Measurements from ENCODE around the gene NDE1. TPM values are rescaled to one million over a fixed set of nuclear protein-coding genes. Genes with fewer than 3 reads are reported as not detected.

NDE1 gene
- total and polyA plus RNA-seq, 9 of the 15 experiments (the other 6 are each of a cell fraction or from before 2014, with no cell fraction given) = 3.1 to 59.9 (median 30.0) TPM

- 0 out of 2 replicates have a peak, but pooled peaks have one; percentile 54 for TF ChIP-seq ZNF764 (CRISPR knock-in tag; IDR thresholded peaks at IDR 0.05; ENCODE audit: low read depth)
- 0 out of 2 replicates have a peak, but pooled peaks have one; percentile 20 for TF ChIP-seq ATF1 (CRISPR knock-in tag; IDR thresholded peaks at IDR 0.05)
- peak; percentile 76 for TF ChIP-seq ATF1 (tag; IDR thresholded peaks at IDR 0.05)
- TF ChIP-seq TCF7 (IDR thresholded peaks at IDR 0.05; ENCODE audit: borderline replicate concordance) = no peak
- no peak for TF ChIP-seq RB1 (IDR thresholded peaks at IDR 0.05; ENCODE audit: low read depth)
- no peak for TF ChIP-seq SNAPC5 (CRISPR knock-in tag; IDR thresholded peaks at IDR 0.05)
- TF ChIP-seq TSC22D4 (tag; IDR thresholded peaks at IDR 0.05) = no peak
- TF ChIP-seq ZBTB2 (IDR thresholded peaks at IDR 0.05) = no peak
- TF ChIP-seq SIX5 (IDR thresholded peaks at IDR 0.05; ENCODE audit: borderline replicate concordance in 1 of 2, insufficient read depth in 1 of 2, low read depth in 1 of 2, low read length in 2 of 2) = no peak
- TF ChIP-seq RFX7 (CRISPR knock-in tag; IDR thresholded peaks at IDR 0.05) = no peak
- TF ChIP-seq HOMEZ (CRISPR knock-in tag; IDR thresholded peaks at IDR 0.05) = no peak
- TF ChIP-seq MCM3 (IDR thresholded peaks at IDR 0.05) = no peak
- TF ChIP-seq JUNB (CRISPR knock-in tag; conservative IDR thresholded peaks at IDR 0.05) = 0 out of 2 replicates have a peak, but pooled peaks have one; percentile 6
- TF ChIP-seq ZNF778 (CRISPR knock-in tag; IDR thresholded peaks at IDR 0.05) = no peak
- TF ChIP-seq SFPQ (IDR thresholded peaks at IDR 0.05; ENCODE audit: low read depth, low read length) = no peak
- no peak for TF ChIP-seq TCF3 (CRISPR knock-in tag; IDR thresholded peaks at IDR 0.05)
- 0 out of 2 replicates have a peak, but pooled peaks have one; percentile 16 for TF ChIP-seq ZFP1 (CRISPR knock-in tag; IDR thresholded peaks at IDR 0.05)
- peak; percentile 48; the same call in 1 of the 2 replicates for TF ChIP-seq LEF1 (IDR thresholded peaks at IDR 0.05)
- no peak for TF ChIP-seq BACH1 (tag; IDR thresholded peaks at IDR 0.05)
- no peak for TF ChIP-seq GTF2F1 (IDR thresholded peaks at IDR 0.05; ENCODE audit: low read depth, low read length)
- peak; percentile 46; the same call in 1 of the 2 replicates for TF ChIP-seq MTF1 (CRISPR knock-in tag; IDR thresholded peaks at IDR 0.05; ENCODE audit: borderline replicate concordance)
- peak; percentile 16 for TF ChIP-seq HMGN3 (IDR thresholded peaks at IDR 0.05; ENCODE audit: borderline replicate concordance, extremely low read depth, insufficient read length, low read depth, low read length)
- peak; percentile 68; the same call in 1 of the 2 replicates for TF ChIP-seq ZFP30 (CRISPR knock-in tag; IDR thresholded peaks at IDR 0.05; ENCODE audit: borderline replicate concordance)
- TF ChIP-seq SMARCB1 (IDR thresholded peaks at IDR 0.05; ENCODE audit: insufficient read length, low read depth) = no peak
These were observed 6.7 kb upstream of the NDE1 start, which contains the start of gene MARF1 (continued) for GRCh38 chr16:15643048-15643945.
